PC-3 (cell line): ENCODE measurements around the gene TTC7B.

Source experiments
- CTCF ChIP-seq: fragments of 300-600 bp; sonication (generic); conservative IDR thresholded peaks from 2 replicates; pipeline ENCODE4 v1.5.1; 2017; ENCODE audit warnings: antibody characterized with exemption, low read depth, mild to moderate bottlenecking, low read length
- EZH2 ChIP-seq: fragments of 300-600 bp; sonication (generic); IDR thresholded peaks from one replicate; pipeline ENCODE4 v1.6.1; 2017; ENCODE audit warnings: antibody characterized with exemption, mild to moderate bottlenecking, low read length; ENCODE audit not compliant: unreplicated experiment
- EZH2phosphoT487 ChIP-seq: fragments of 300-600 bp; sonication (generic); IDR thresholded peaks from 2 replicates; pipeline ENCODE4 v1.6.1; 2018; ENCODE audit warnings: mild to moderate bottlenecking, antibody characterized with exemption, low read length, borderline replicate concordance

GRCh38 chr14:90732718-90733117, 83.5 kb downstream of the TTC7B start:
- no peak for TF ChIP-seq EZH2phosphoT487
- no peak for TF ChIP-seq CTCF
- no peak for TF ChIP-seq EZH2
